ENCODE measurements around the gene DSN1. TPM values are rescaled to one million over a fixed set of nuclear protein-coding genes. Genes with fewer than 3 reads are reported as not detected.
A peak's percentile ranks its signal among the peaks of the same experiment; 100 is the strongest.

The DSN1 gene
- total and polyA plus RNA-seq, 9 of the 15 experiments (the other 6 are each of a cell fraction or from before 2014, with no cell fraction given): 23.3 to 45.3 (median 31.1) TPM

GRCh38 chr20:36745927-36746659 lies 27.5 kb downstream of the DSN1 start, which contains the start of gene NDRG3 (continued):
- TF ChIP-seq GTF3C2 (IDR thresholded peaks at IDR 0.05; ENCODE audit: borderline replicate concordance, extremely low read depth, insufficient read length) (no peak), TEAD1 (CRISPR knock-in tag; IDR thresholded peaks at IDR 0.05) (no peak), SRSF3 (IDR thresholded peaks at IDR 0.05; ENCODE audit: insufficient read depth, low read length) (no peak), POLR2A (conservative IDR thresholded peaks at IDR 0.05) (peak; percentile 71), SRSF9 (IDR thresholded peaks at IDR 0.05; ENCODE audit: borderline replicate concordance, low read depth, low read length) (no peak), ZNF764 (CRISPR knock-in tag; IDR thresholded peaks at IDR 0.05; ENCODE audit: low read depth) (no peak), YBX1 (IDR thresholded peaks at IDR 0.05) (no peak), KDM2B (CRISPR knock-in tag; IDR thresholded peaks at IDR 0.05) (no peak), CEBPB (tag; IDR thresholded peaks at IDR 0.05) (no peak), MAFK (IDR thresholded peaks at IDR 0.05; ENCODE audit: low read length) (no peak), TAF15 (IDR thresholded peaks at IDR 0.05; ENCODE audit: low read depth, low read length) (no peak), KLF16 (IDR thresholded peaks at IDR 0.05) (no peak), CHD4 (IDR thresholded peaks at IDR 0.05; ENCODE audit: insufficient read depth, insufficient replicate concordance, low read depth, low read length, poor library complexity, severe bottlenecking) (no peak), ELF2 (CRISPR knock-in tag; IDR thresholded peaks at IDR 0.05) (no peak), FOSL1 (tag; conservative IDR thresholded peaks at IDR 0.05) (no peak; the same call in 1 of the 2 replicates), RB1 (IDR thresholded peaks at IDR 0.05; ENCODE audit: low read depth) (peak; percentile 57; the same call in 1 of the 2 replicates), ZNF311 (CRISPR knock-in tag; IDR thresholded peaks at IDR 0.05) (no peak), PHB2 (IDR thresholded peaks at IDR 0.05; ENCODE audit: low read depth) (no peak), EHMT2 (IDR thresholded peaks at IDR 0.05) (no peak), MAFF (IDR thresholded peaks at IDR 0.05; ENCODE audit: low read length) (no peak), ZNF197 (CRISPR knock-in tag; IDR thresholded peaks at IDR 0.05; ENCODE audit: low read depth) (peak; percentile 89; the same call in 1 of the 2 replicates), RREB1 (CRISPR knock-in tag; IDR thresholded peaks at IDR 0.05) (no peak)

Data from K562 (cell line).